IPS-18a (cell line): ENCODE results near the gene CEP164.
"Not testable (repeated sequence)": the region's sequence is repeated elsewhere in the genome, so short reads cannot be mapped to it uniquely, and the experiment has no call there.

Source experiments
- H3K27ac ChIP-seq: one replicate; pipeline ENCODE4 v1.5.1; 2013; ENCODE audit warnings: low read length
- H3K27me3 ChIP-seq: one replicate; pipeline ENCODE4 v1.6.1; 2013; ENCODE audit warnings: mild to moderate bottlenecking, low read length; ENCODE audit not compliant: control insufficient read depth, insufficient read depth
- H3K36me3 ChIP-seq: one replicate; pipeline ENCODE4 v1.6.1; 2013; ENCODE audit warnings: low read depth, low read length; ENCODE audit not compliant: control insufficient read depth
- H3K4me1 ChIP-seq: one replicate; pipeline ENCODE4 v1.6.1; 2013; ENCODE audit warnings: low read depth, low read length; ENCODE audit not compliant: control insufficient read depth
- H3K4me3 ChIP-seq: one replicate; pipeline ENCODE4 v1.5.1; 2013; ENCODE audit warnings: low read length
- H3K9ac ChIP-seq: one replicate; pipeline ENCODE4 v1.6.1; 2013; ENCODE audit warnings: mild to moderate bottlenecking, low read length, moderate library complexity
- H3K9me3 ChIP-seq: one replicate; pipeline ENCODE4 v1.6.1; 2013; ENCODE audit warnings: low read depth, low read length; ENCODE audit not compliant: control insufficient read depth

The CEP164 gene

GRCh38 chr11:117387992-117388755 lies 60.5 kb downstream of the CEP164 start:
- no peaks in the 10 kb centered on the region for H3K27me3 ChIP-seq

DNA sequence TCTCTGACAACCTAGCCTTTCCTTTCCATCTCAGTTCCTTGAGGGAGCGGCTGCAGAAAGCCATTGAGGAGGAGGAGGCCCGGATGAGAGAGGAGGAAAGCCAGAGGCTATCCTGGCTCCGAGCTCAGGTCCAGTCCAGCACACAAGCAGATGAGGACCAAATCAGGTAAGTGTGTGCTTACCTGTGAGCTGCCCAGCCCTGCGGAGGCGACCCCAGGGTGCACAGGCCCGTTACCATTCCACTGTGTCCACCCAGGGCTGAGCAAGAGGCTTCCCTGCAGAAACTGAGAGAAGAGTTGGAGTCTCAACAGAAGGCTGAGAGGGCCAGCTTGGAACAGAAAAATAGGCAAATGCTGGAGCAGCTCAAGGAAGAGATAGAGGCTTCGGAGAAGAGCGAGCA lies 63.1 kb downstream of the CEP164 start:
- H3K4me3 ChIP-seq: no peak overlapping the region
- peaks cover 22% of the 10 kb centered on the region for H3K36me3 ChIP-seq
- no peak overlapping the region for H3K9ac ChIP-seq

More at GRCh38 chr11:117387992-117388755, 60.5 kb downstream of the CEP164 start:
- Histone ChIP-seq H3K4me1 (no peaks in the 10 kb centered on the region), H3K27ac (no peak overlapping the region), H3K9ac (no peak overlapping the region), H3K36me3 (peaks cover 15% of the 10 kb centered on the region), H3K9me3 (no peaks in the 10 kb centered on the region), H3K4me3 (no peak overlapping the region)

GRCh38 chr11:117391181-117391580 lies 63.5 kb downstream of the CEP164 start:
- no peaks in the 10 kb centered on the region for H3K9me3 ChIP-seq
- no peak overlapping the region for H3K27ac ChIP-seq
- H3K4me1 ChIP-seq: no peaks in the 10 kb centered on the region
- peaks cover 22% of the 10 kb centered on the region for H3K36me3 ChIP-seq
- H3K4me3 ChIP-seq: no peak overlapping the region
- no peak overlapping the region for H3K9ac ChIP-seq
- no peaks in the 10 kb centered on the region for H3K27me3 ChIP-seq

More for the DNA sequence above, 63.1 kb downstream of the CEP164 start:
- Histone ChIP-seq H3K9me3 (no peaks in the 10 kb centered on the region), H3K27ac (no peak overlapping the region), H3K27me3 (no peaks in the 10 kb centered on the region), H3K4me1 (no peaks in the 10 kb centered on the region)

- Histone ChIP-seq H3K36me3 (peaks cover 28% of the 10 kb centered on the region), H3K4me1 (no peaks in the 10 kb centered on the region), H3K9me3 (no peaks in the 10 kb centered on the region), H3K27me3 (no peaks in the 10 kb centered on the region), H3K9ac (no peak overlapping the region), H3K4me3 (no peak overlapping the region), H3K27ac (no peak overlapping the region)
Measured at GRCh38 chr11:117392001-117392690, 64.5 kb downstream of the CEP164 start.

- Histone ChIP-seq H3K27ac (no peak overlapping the region), H3K36me3 (peaks cover 29% of the 10 kb centered on the region), H3K4me1 (no peaks in the 10 kb centered on the region), H3K9me3 (no peaks in the 10 kb centered on the region), H3K4me3 (no peak overlapping the region), H3K27me3 (no peaks in the 10 kb centered on the region), H3K9ac (no peak overlapping the region)
Measured at GRCh38 chr11:117392979-117393378, 65.3 kb downstream of the CEP164 start.

DNA sequence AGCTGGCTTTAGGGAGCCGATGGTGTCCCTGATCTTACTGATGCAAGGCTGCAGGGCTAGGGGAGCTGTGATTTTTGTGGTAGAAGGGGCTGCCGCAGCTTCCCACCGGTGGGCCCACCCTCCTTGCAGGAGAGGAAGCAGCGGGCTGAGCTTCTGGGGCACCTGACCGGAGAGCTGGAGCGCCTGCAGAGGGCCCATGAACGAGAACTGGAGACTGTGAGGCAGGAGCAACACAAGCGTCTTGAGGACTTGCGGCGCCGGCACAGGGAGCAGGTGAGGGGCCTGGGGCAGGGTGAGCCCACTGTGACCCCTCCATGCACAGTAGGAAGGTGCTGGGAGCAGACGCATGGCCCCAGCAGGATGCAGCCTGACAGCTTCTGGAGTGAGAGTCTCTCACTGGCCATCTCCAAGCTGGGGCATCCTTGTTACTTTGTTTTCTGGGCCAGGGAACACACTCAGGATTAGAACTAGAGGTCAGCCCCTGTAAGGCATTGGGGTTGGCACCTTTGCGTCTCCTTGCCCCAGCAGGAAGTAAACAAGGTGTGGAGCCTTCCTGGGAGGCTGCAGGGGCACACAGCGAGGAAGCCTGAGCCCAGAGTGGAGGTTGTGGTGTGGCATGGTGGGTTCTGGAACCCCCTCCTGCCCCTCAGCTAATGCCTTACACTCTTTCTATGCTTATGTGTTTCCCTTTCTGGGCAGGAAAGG lies 66.7 kb downstream of the CEP164 start:
- Histone ChIP-seq H3K9ac (no peak overlapping the region), H3K9me3 (no peaks in the 10 kb centered on the region), H3K4me1 (no peaks in the 10 kb centered on the region), H3K36me3 (peaks cover 29% of the 10 kb centered on the region), H3K27me3 (no peaks in the 10 kb centered on the region), H3K27ac (no peak overlapping the region), H3K4me3 (no peak overlapping the region)

DNA sequence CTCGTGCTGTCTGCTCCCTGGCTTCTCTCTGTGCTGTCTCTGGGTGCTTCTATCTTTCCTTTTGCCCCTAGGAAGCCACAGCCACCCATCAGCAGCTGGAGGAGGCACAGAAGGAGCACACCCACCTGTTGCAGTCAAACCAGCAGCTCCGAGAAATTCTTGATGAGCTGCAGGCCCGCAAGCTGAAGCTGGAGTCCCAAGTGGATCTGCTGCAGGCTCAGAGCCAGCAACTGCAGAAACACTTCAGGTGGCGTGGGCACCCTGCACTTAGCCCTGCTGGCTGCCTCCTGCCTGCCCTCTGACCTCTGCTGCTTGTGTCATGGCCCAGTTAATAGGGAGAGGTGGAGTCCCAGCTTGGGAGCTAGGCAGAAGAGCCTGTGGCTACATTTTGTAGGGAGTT lies 67.8 kb downstream of the CEP164 start:
- H3K27me3 ChIP-seq: no peaks in the 10 kb centered on the region
- H3K27ac ChIP-seq: no peak overlapping the region
- no peaks in the 10 kb centered on the region for H3K4me1 ChIP-seq
- H3K4me3 ChIP-seq: no peak overlapping the region
- H3K9ac ChIP-seq: no peak overlapping the region
- peaks cover 29% of the 10 kb centered on the region for H3K36me3 ChIP-seq
- H3K9me3 ChIP-seq: no peaks in the 10 kb centered on the region

DNA sequence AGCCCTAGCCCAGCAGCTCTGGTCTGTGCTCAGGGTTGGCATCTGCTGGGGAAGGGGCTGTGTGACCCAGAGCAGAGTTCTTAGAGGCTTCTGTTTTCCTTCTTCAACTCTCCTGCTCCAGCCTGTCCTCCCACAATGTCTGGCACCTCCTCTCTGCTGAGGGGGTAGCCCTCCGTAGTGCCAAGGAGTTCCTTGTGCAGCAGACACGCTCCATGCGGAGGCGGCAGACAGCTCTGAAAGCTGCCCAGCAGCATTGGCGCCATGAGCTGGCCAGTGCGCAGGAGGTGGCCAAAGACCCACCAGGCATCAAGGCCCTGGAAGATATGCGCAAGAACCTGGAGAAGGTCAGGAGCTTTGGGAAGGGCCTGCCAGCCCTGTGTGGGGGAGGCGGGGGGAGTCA lies 69.3 kb downstream of the CEP164 start:
- no peaks in the 10 kb centered on the region for H3K27me3 ChIP-seq
- H3K4me3 ChIP-seq: no peak overlapping the region
- no peaks in the 10 kb centered on the region for H3K9me3 ChIP-seq
- peaks cover 25% of the 10 kb centered on the region for H3K36me3 ChIP-seq
- H3K27ac ChIP-seq: no peak overlapping the region
- no peak overlapping the region for H3K9ac ChIP-seq
- H3K4me1 ChIP-seq: no peaks in the 10 kb centered on the region

DNA sequence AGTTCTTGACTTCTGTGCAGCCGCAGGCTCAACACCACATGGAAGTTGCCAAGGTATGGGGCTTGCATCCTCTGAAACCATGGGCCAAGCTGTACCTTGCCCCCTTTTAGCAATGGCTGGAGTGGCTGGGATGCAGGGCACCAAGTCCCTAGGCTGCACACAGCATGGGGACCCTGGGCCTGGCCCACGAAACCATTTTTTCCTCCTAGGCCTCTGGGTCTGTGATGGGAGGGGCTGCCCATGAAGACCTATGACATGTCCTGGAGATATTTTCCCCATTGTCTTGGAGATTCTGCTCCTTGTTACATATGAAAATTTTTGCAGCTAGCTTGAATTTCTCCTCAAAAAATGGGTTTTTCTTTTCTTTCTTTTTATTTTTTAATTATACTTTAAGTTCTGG lies 71.0 kb downstream of the CEP164 start:
- H3K27ac ChIP-seq, H3K9me3 ChIP-seq, H3K4me1 ChIP-seq, H3K9ac ChIP-seq, H3K27me3 ChIP-seq, H3K4me3 ChIP-seq: not testable (repeated sequence)
- peaks cover 12% of the 10 kb centered on the region for H3K36me3 ChIP-seq

DNA sequence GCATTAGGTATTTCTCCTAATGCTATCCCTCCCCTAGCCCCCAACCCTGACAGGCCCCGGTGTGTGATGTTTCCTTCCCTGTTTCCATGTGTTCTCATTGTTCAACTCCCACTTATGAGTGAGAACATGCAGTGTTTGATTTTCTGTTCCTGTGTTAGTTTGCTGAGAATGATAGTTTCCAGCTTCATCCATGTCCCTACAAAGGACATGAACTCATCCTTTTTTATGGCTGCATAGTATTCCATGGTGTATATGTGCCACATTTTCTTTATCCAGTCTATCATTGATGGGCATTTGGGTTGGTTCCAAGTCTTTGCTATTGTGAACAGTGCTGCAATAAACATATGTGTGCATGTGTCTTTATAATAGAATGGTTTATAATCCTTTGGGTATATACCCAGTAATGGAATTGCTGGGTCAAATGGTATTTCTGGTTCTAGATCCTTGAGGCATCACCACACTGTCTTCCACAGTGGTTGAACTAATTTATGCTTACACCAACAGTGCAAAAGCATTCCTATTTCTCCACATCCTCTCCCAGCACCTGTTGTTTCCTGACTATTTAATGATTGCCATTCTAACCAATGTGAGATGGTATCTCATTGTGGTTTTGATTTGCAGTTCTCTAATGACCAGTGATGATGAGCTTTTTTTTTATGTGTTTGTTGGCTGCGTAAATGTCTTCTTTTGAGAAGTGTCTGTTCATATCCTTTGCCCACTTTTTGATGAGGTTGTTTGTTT lies 71.6 kb downstream of the CEP164 start:
- not testable (repeated sequence) for H3K4me3 ChIP-seq, H3K36me3 ChIP-seq, H3K27ac ChIP-seq, H3K4me1 ChIP-seq, H3K27me3 ChIP-seq, H3K9ac ChIP-seq, H3K9me3 ChIP-seq

DNA sequence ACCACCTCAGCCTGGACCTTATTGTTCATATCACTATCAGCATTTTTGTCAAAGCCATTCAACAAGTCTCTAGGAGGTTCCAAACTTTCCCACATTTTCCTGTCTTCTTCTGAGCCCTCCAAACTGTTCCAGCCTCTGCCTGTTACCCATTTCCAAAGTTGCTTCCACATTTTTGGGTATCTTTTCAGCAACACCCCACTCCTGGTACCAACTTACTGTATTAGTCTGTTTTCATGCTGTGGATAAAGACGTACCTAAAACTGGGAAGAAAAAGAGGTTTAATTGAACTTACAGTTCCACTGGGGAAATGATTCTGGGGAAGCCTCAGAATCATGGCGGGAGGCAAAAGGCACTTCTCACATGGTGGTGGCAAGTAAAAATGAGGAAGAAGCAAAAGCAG lies 78.2 kb downstream of the CEP164 start:
- not testable (repeated sequence) for H3K9me3 ChIP-seq, H3K36me3 ChIP-seq, H3K27ac ChIP-seq, H3K4me3 ChIP-seq, H3K9ac ChIP-seq, H3K27me3 ChIP-seq, H3K4me1 ChIP-seq
